ENCODE data around the gene RIN3.

The RIN3 gene

GRCh38 chr14:92673601-92674150 lies 160.1 kb downstream of the RIN3 start:
- DNase-seq (ENCODE audit: low spot score), result no peak
- no peaks in the 10 kb centered on the region for H3K27me3 ChIP-seq (ENCODE audit: insufficient read depth, poor library complexity, severe bottlenecking)
- no peaks in the 10 kb centered on the region for H3K4me1 ChIP-seq (ENCODE audit: insufficient read depth, poor library complexity, severe bottlenecking)
- no peak for ATAC-seq (ENCODE audit: low read depth)
- H3K9me3 ChIP-seq (ENCODE audit: severe bottlenecking), result no peaks in the 10 kb centered on the region
- H3K36me3 ChIP-seq (ENCODE audit: low read depth), result no peaks in the 10 kb centered on the region
- no peak overlapping the region for H3K27ac ChIP-seq (ENCODE audit: poor library complexity, severe bottlenecking)
- no peak overlapping the region for H3K4me3 ChIP-seq (ENCODE audit: severe bottlenecking)
- no peak for TF ChIP-seq CTCF (IDR thresholded peaks at IDR 0.05; ENCODE audit: poor library complexity, severe bottlenecking)

- no peaks in the 10 kb centered on the region for H3K27me3 ChIP-seq (ENCODE audit: insufficient read depth, poor library complexity, severe bottlenecking)
- no peak for ATAC-seq (ENCODE audit: low read depth)
- TF ChIP-seq CTCF (IDR thresholded peaks at IDR 0.05; ENCODE audit: poor library complexity, severe bottlenecking), result no peak
Observed at GRCh38 chr14:92675421-92675820, 161.8 kb downstream of the RIN3 start.

GRCh38 chr14:92675976-92676375 lies 162.4 kb downstream of the RIN3 start:
- Histone ChIP-seq H3K27ac (ENCODE audit: poor library complexity, severe bottlenecking) (no peak overlapping the region), H3K4me1 (ENCODE audit: insufficient read depth, poor library complexity, severe bottlenecking) (no peaks in the 10 kb centered on the region), H3K4me3 (ENCODE audit: severe bottlenecking) (no peak overlapping the region), H3K9me3 (ENCODE audit: severe bottlenecking) (no peaks in the 10 kb centered on the region), H3K36me3 (ENCODE audit: low read depth) (no peaks in the 10 kb centered on the region), H3K27me3 (ENCODE audit: insufficient read depth, poor library complexity, severe bottlenecking) (no peaks in the 10 kb centered on the region)
- no peak for TF ChIP-seq CTCF (IDR thresholded peaks at IDR 0.05; ENCODE audit: poor library complexity, severe bottlenecking)
- ATAC-seq (ENCODE audit: low read depth) (no peak), DNase-seq (ENCODE audit: low spot score) (no peak)

More at GRCh38 chr14:92675421-92675820, 161.8 kb downstream of the RIN3 start:
- Histone ChIP-seq H3K4me1 (ENCODE audit: insufficient read depth, poor library complexity, severe bottlenecking) (no peaks in the 10 kb centered on the region), H3K36me3 (ENCODE audit: low read depth) (no peaks in the 10 kb centered on the region), H3K4me3 (ENCODE audit: severe bottlenecking) (no peak overlapping the region), H3K9me3 (ENCODE audit: severe bottlenecking) (no peaks in the 10 kb centered on the region), H3K27ac (ENCODE audit: poor library complexity, severe bottlenecking) (no peak overlapping the region)
- no peak for DNase-seq (ENCODE audit: low spot score)

- no peak overlapping the region for H3K4me3 ChIP-seq (ENCODE audit: severe bottlenecking)
- H3K36me3 ChIP-seq (ENCODE audit: low read depth), result no peaks in the 10 kb centered on the region
- no peak overlapping the region for H3K27ac ChIP-seq (ENCODE audit: poor library complexity, severe bottlenecking)
- ATAC-seq (ENCODE audit: low read depth) (no peak), DNase-seq (ENCODE audit: low spot score) (no peak)
- no peak for TF ChIP-seq CTCF (IDR thresholded peaks at IDR 0.05; ENCODE audit: poor library complexity, severe bottlenecking)
- H3K9me3 ChIP-seq (ENCODE audit: severe bottlenecking), result no peaks in the 10 kb centered on the region
- no peaks in the 10 kb centered on the region for H3K27me3 ChIP-seq (ENCODE audit: insufficient read depth, poor library complexity, severe bottlenecking)
- no peaks in the 10 kb centered on the region for H3K4me1 ChIP-seq (ENCODE audit: insufficient read depth, poor library complexity, severe bottlenecking)
Observed at GRCh38 chr14:92676403-92677086, 163.0 kb downstream of the RIN3 start.

- Histone ChIP-seq H3K4me1 (ENCODE audit: insufficient read depth, poor library complexity, severe bottlenecking) (no peaks in the 10 kb centered on the region), H3K27ac (ENCODE audit: poor library complexity, severe bottlenecking) (no peak overlapping the region), H3K36me3 (ENCODE audit: low read depth) (no peaks in the 10 kb centered on the region), H3K9me3 (ENCODE audit: severe bottlenecking) (no peaks in the 10 kb centered on the region), H3K4me3 (ENCODE audit: severe bottlenecking) (no peak overlapping the region), H3K27me3 (ENCODE audit: insufficient read depth, poor library complexity, severe bottlenecking) (no peaks in the 10 kb centered on the region)
- DNase-seq (ENCODE audit: low spot score) (no peak), ATAC-seq (ENCODE audit: low read depth) (no peak)
- no peak for TF ChIP-seq CTCF (IDR thresholded peaks at IDR 0.05; ENCODE audit: poor library complexity, severe bottlenecking)
Observed at GRCh38 chr14:92677087-92677668, 163.6 kb downstream of the RIN3 start.

All from RWPE2 (cell line).